Measurements from ENCODE around the gene PIR. TPM values are rescaled to one million over a fixed set of nuclear protein-coding genes. Genes with fewer than 3 reads are reported as not detected.

PIR gene
- total RNA-seq, 1 experiment from 2014 or later, result 27.5 TPM

GRCh38 chrX:15501506-15501905 is 8.4 kb upstream of the PIR start:
- POLR2A ChIA-PET, result no interaction called here
- no peak overlapping the region for H3K4me2 ChIP-seq (ENCODE audit: low read length)
- H3K27me3 ChIP-seq (ENCODE audit: insufficient read depth, low read length), result no peaks in the 10 kb centered on the region
- no peak overlapping the region for H3K4me3 ChIP-seq (replicated peaks in 1 of 2; ENCODE audit: low read depth in 1 of 2, low read length in 2 of 2)
- H2AFZ ChIP-seq (ENCODE audit: low read depth, low read length, poor library complexity, severe bottlenecking), result no peak overlapping the region
- H4K20me1 ChIP-seq (ENCODE audit: insufficient read depth), result no peaks in the 10 kb centered on the region
- TF ChIP-seq FOSL1 (IDR thresholded peaks at IDR 0.05; ENCODE audit: low read depth) (no peak), RAD21 (IDR thresholded peaks at IDR 0.05; ENCODE audit: low read depth) (no peak), EGR1 (IDR thresholded peaks at IDR 0.05; ENCODE audit: low read depth) (no peak), POLR2AphosphoS5 (IDR thresholded peaks at IDR 0.05; ENCODE audit: low read depth, low read length) (no peak), SRF (IDR thresholded peaks at IDR 0.05; ENCODE audit: low read depth) (no peak), ZFX (IDR thresholded peaks at IDR 0.05) (no peak), ZBTB33 (IDR thresholded peaks at IDR 0.05; ENCODE audit: extremely low read depth, insufficient replicate concordance, low read length) (no peak), CBX3 (IDR thresholded peaks at IDR 0.05; ENCODE audit: low read depth) (no peak), CTCF (IDR thresholded peaks at IDR 0.05 in 2 of 3, conservative IDR thresholded peaks at IDR 0.05 in 1 of 3; ENCODE audit: borderline replicate concordance in 1 of 3, insufficient read depth in 1 of 3, low read depth in 2 of 3, low read length in 2 of 3) (no peak), ELF1 (IDR thresholded peaks at IDR 0.05; ENCODE audit: borderline replicate concordance, low read depth) (no peak), EZH2 (IDR thresholded peaks at IDR 0.05) (no peak), CEBPB (IDR thresholded peaks at IDR 0.05; ENCODE audit: low read depth) (no peak), EZH2phosphoT487 (IDR thresholded peaks at IDR 0.05; ENCODE audit: borderline replicate concordance) (no peak), POLR2A (IDR thresholded peaks at IDR 0.05; ENCODE audit: borderline replicate concordance, extremely low read depth, insufficient read depth, insufficient read length) (no peak)
- H3K9me2 ChIP-seq (ENCODE audit: insufficient read depth), result no peaks in the 10 kb centered on the region
- BruUV-seq (replicated peaks), result no TSS peak
- intact Hi-C loops (cut with micrococcal nuclease), result no loop called here
- no peaks in the 10 kb centered on the region for H3K4me1 ChIP-seq (ENCODE audit: control insufficient read depth in 1 of 2, insufficient read depth in 2 of 2, low read length in 2 of 2)
- H3K9ac ChIP-seq (ENCODE audit: low read length), result no peak overlapping the region
- no peak for DNase-seq (ENCODE audit: low read depth, low spot score)
- CTCF ChIA-PET, result interaction anchor here (1.8 kb wide), 1 partner anchor 8 kb away, joined by 4 read pairs; the partner anchor contains the start of gene PIR
- no peaks in the 10 kb centered on the region for H3K9me3 ChIP-seq (ENCODE audit: control insufficient read depth in 1 of 2, insufficient read depth in 1 of 2, low read depth in 1 of 2, low read length in 2 of 2)
- no peak for ATAC-seq
- RAD21 ChIA-PET (ENCODE audit: low non-redundant PET in 1 of 2, low total read pairs in 2 of 2, uncharacterized antibody in 2 of 2, unreplicated experiment in 2 of 2), result no interaction called here
- H3K36me3 ChIP-seq (ENCODE audit: control insufficient read depth in 1 of 2, insufficient read depth in 2 of 2, low read length in 2 of 2), result no peaks in the 10 kb centered on the region
- H3K27ac ChIP-seq (ENCODE audit: low read depth, low read length), result no peak overlapping the region
- no peaks in the 10 kb centered on the region for H3K79me2 ChIP-seq (ENCODE audit: insufficient read depth, low read length)

Measured in HCT116 (cell line).